Measurements from ENCODE around the gene LPO.

The LPO gene

GRCh38 chr17:58262149-58262548 is 23.8 kb downstream of the LPO start:
- DNase-seq (ENCODE audit: low read depth) = no peak

- DNase-seq (ENCODE audit: low read depth) = no peak
These were observed 25.4 kb downstream of the LPO start for GRCh38 chr17:58263773-58264172.

GRCh38 chr17:58264407-58265103 is 26.2 kb downstream of the LPO start:
- no peak for DNase-seq (ENCODE audit: low read depth)

GRCh38 chr17:58265271-58265670 is 26.9 kb downstream of the LPO start:
- DNase-seq (ENCODE audit: low read depth) = no peak

GRCh38 chr17:58265902-58266875 is 27.8 kb downstream of the LPO start:
- no peak for DNase-seq (ENCODE audit: low read depth)

- no peak for DNase-seq (ENCODE audit: low read depth)
These were observed 29.3 kb downstream of the LPO start for GRCh38 chr17:58267347-58268324.

- no peak for DNase-seq (ENCODE audit: low read depth)
These were observed 29.9 kb downstream of the LPO start for GRCh38 chr17:58268326-58268725.

- no peak for DNase-seq (ENCODE audit: low read depth)
These were observed 30.6 kb downstream of the LPO start for GRCh38 chr17:58268774-58269556.

GRCh38 chr17:58269557-58270291 is 31.3 kb downstream of the LPO start:
- DNase-seq (ENCODE audit: low read depth) = no peak

GRCh38 chr17:58270476-58271215 is 32.3 kb downstream of the LPO start:
- no peak for DNase-seq (ENCODE audit: low read depth)

- DNase-seq (ENCODE audit: low read depth) = no peak
These were observed 33.0 kb downstream of the LPO start for GRCh38 chr17:58271216-58271931.

GRCh38 chr17:58272367-58273280 is 34.2 kb downstream of the LPO start:
- no peak for DNase-seq (ENCODE audit: low read depth)

GRCh38 chr17:58273453-58274104 is 35.2 kb downstream of the LPO start:
- DNase-seq (ENCODE audit: low read depth) = no peak

- DNase-seq (ENCODE audit: low read depth) = no peak
These were observed 37.0 kb downstream of the LPO start for GRCh38 chr17:58275417-58275816.

GRCh38 chr17:58276423-58276822 is 38.0 kb downstream of the LPO start:
- no peak for DNase-seq (ENCODE audit: low read depth)

GRCh38 chr17:58277107-58277801 is 38.9 kb downstream of the LPO start:
- DNase-seq (ENCODE audit: low read depth) = peak; percentile 17
